ENCODE data around the gene RALBP1. TPM values are rescaled to one million over a fixed set of nuclear protein-coding genes. Genes with fewer than 3 reads are reported as not detected.

The RALBP1 gene
- total and polyA plus RNA-seq, 9 of the 15 experiments (the other 6 are each of a cell fraction or from before 2014, with no cell fraction given) = 10.9 to 70.0 (median 61.3) TPM

- TF ChIP-seq HBP1 (CRISPR knock-in tag; IDR thresholded peaks at IDR 0.05) (peak; percentile 77; the same call in 1 of the 2 replicates), HCFC1 (IDR thresholded peaks at IDR 0.05; ENCODE audit: low read depth, low read length) (peak; percentile 100), RREB1 (CRISPR knock-in tag; IDR thresholded peaks at IDR 0.05) (peak; percentile 90; the same call in 1 of the 2 replicates), SRF (CRISPR knock-in tag; IDR thresholded peaks at IDR 0.05) (peak; percentile 36 to 71; a peak in 1 of 4 replicates), ETS2 (tag; IDR thresholded peaks at IDR 0.05; ENCODE audit: borderline replicate concordance, poor library complexity, severe bottlenecking) (no peak), CHD2 (IDR thresholded peaks at IDR 0.05; ENCODE audit: low read depth, low read length) (peak; percentile 96), ZEB2 (IDR thresholded peaks at IDR 0.05) (no peak; the same call in 1 of the 2 replicates), TRIM24 (IDR thresholded peaks at IDR 0.05) (no peak), ZNF449 (CRISPR knock-in tag; IDR thresholded peaks at IDR 0.05) (0 out of 2 replicates have a peak, but pooled peaks have one; percentile 35), PKNOX1 (IDR thresholded peaks at IDR 0.05) (peak; percentile 66), PPARD (CRISPR knock-in tag; IDR thresholded peaks at IDR 0.05) (no peak), MITF (IDR thresholded peaks at IDR 0.05) (no peak), KDM1A (IDR thresholded peaks at IDR 0.05) (no peak)
- TF ChIP-seq, protein P1, sequence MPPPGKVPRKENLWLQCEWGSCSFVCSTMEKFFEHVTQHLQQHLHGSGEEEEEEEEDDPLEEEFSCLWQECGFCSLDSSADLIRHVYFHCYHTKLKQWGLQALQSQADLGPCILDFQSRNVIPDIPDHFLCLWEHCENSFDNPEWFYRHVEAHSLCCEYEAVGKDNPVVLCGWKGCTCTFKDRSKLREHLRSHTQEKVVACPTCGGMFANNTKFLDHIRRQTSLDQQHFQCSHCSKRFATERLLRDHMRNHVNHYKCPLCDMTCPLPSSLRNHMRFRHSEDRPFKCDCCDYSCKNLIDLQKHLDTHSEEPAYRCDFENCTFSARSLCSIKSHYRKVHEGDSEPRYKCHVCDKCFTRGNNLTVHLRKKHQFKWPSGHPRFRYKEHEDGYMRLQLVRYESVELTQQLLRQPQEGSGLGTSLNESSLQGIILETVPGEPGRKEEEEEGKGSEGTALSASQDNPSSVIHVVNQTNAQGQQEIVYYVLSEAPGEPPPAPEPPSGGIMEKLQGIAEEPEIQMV (tag; conservative IDR thresholded peaks at IDR 0.05; ENCODE audit: low read depth) = no peak
These were observed at the start of gene RALBP1 (continued) for GRCh38 chr18:9474983-9475642.

All from K562 (cell line).